HG03439 (cell line): Measurements from ENCODE around the gene TNFAIP8.

Experiments used
- ATAC-seq: cut with Tn5 transposase; IDR thresholded peaks from one replicate; pipeline ENCODE4 v1.9.1; 2021; ENCODE audit warnings: mild to moderate bottlenecking, moderate library complexity; ENCODE audit not compliant: unreplicated experiment

Gene TNFAIP8

DNA sequence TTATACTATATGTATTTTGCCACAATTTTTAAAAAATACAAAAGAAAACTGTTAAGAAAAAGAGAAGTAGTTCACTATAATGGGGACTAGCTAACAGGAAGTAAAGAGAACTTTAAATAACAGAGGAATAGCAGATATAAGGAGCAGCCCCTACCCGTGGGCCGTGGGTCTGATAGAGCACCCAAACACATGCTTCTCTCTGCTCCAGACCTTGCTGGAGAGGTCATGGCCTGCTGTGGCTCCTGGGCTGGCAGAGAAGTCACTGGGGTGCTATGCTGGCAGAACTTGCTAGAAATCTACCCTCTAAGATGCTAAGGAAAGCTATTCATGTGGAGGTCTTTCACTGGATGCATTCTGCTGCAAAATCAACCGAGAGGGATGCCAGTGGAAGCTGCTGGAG, 10.0 kb upstream of the TNFAIP8 start:
- no peak for ATAC-seq

DNA sequence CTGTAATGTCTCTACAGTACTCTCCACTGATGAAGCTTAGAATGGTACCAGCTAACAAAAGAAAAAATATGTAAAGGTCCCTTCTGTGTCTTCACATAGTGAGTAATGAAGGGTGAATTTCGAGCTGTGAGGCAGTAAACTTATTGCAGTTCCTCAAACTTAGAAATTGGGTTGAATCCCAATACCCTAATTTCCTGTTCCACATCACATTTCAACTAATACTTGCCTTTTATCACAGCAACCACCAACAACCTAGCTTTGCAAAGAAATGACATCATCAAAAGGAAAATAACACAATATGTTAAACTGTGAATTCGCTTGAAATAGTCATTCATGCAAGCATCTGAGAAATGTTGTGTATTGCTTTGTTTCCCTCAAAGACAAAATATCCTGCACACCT, 9.4 kb upstream of the TNFAIP8 start:
- ATAC-seq = no peak

DNA sequence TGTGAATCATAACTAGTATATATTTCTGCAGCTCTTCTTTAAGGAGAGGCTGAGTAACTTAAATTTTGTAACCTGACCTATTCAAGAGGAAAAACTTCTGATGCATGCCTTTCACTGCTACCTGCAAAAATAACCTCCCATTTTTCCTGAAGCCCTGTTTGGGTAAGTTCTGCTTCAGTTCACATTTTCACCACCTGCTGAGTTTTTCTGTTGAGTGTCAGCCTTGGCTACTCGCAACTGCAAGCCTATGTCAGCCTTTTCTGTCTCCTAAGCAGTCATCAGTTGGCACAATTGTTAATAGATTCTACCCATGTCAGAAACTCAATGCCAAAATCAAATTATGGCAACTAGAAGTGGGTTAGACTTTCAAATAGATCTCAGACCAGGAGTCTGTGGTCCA, 8.2 kb upstream of the TNFAIP8 start:
- no peak for ATAC-seq

DNA sequence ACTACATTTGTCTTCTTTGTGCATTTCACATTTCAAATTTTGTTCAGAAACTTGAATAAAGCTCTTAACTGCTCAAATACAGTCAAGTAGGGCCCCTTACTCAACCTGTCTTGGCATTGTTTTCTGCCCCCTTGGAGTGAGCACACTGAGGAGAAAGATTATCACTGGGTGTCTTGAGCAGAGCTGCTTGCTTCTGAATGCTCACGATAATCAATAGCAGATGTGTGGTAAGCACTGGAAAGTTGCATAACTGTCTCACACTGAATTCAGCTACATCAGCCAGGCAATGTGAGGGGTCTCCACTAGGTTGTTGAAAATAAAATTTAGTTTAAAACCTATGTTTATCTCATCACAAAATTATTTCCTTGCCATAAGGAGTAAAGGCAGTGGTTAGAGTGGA, 7.8 kb upstream of the TNFAIP8 start:
- ATAC-seq = no peak

DNA sequence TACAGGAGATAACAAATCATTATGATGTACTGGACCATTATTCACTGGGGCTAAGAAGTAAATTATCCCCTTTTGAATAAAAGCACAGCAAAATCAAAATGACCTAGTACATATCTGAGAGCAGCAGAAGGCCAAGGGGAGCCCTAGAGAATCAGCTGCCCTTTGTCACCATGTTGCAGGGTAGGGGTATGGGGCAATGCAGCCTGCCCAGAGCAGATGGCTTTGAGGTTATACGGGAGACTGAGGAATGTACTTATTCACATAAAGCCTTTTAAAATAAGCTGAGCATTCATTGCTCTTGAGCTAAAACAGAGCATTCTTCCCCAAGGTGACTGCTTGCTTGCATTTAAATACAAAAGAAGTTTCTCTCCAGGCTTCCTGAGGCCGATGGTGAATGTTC, 2.6 kb upstream of the TNFAIP8 start:
- no peak for ATAC-seq

DNA sequence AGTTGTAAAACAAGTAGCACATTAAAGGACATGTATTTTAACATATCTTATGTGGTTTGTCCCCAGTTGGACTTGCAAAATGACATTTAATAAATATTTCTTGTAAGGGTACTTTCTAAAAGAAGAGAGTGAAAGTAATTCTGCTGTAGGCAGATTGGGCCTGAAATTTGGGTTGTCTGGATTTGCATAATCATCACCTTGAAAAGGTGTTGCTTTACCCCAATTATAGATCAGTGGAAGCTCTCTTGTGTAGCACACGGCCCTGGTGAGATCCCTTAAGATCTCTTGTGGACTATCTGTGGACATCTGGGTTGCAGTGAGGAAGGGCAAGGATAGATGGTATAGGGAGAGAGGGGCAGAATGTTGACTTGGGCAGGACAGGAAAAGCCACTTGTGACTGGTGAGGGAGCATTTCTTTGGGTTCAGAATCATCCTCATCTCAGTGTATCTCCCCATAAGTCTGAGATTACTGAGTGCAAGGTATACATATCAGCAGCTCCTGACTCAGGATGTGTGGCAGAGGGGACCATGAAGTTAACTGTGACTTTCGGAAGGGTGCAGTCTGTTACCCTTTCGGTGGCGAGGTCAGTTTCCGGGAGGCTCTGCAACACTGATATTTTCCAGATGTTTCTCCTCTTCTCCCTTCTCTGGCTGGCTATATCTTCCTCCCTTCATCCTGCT, 2.0 kb upstream of the TNFAIP8 start:
- peak; percentile 48 for ATAC-seq

DNA sequence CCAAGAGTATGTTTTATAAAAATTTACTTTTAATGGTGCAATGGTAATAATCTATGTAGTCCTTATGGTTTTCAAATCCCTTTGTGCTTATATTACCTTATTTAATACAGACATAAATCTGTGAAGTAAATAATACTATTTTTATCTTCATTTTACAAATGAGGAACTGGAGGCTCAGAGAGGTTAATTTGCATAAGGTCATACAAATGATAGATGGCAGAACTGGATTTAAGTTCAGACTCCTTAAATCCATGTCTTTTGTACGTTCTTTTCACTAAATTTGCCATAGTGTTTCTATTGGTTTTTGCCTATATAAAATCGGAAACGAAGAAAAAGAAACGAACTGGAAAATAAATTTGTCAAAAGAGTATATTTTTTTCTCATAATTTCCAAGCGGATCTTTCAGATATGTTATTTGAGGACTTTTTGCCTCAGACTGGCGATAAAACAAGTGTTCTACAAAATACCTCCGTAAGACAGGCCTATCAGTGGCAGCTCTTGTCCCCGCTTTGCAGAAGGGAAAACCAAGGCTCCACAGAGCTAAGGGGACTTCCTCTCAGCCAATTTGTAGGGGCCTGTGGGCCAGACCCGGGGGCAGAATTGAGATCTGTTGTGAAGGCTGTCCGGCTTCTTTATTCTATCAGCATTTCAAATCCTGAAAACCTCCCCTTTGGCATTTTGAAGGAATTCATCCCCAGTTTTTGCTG, 1.1 kb upstream of the TNFAIP8 start:
- ATAC-seq = no peak

DNA sequence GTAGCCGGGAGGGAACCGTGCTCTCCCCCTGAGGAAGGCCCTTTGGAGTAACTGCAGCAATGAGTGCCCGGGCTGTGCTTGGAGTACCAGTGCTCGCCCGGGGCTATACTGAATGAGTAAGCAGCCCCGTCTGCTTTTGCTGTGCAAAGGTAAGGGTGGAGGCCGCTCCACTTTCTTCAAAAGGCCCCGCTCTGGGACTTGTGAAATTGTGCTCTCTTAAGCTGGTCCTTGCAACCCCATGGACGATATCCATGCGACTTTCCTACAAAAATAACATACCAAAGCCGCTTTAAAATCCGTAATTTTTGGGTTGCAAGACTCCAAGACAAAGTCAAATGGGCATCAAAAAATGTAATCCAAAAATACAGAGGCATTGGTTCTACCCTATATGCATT, 578 bp upstream of the TNFAIP8 start:
- ATAC-seq = no peak

DNA sequence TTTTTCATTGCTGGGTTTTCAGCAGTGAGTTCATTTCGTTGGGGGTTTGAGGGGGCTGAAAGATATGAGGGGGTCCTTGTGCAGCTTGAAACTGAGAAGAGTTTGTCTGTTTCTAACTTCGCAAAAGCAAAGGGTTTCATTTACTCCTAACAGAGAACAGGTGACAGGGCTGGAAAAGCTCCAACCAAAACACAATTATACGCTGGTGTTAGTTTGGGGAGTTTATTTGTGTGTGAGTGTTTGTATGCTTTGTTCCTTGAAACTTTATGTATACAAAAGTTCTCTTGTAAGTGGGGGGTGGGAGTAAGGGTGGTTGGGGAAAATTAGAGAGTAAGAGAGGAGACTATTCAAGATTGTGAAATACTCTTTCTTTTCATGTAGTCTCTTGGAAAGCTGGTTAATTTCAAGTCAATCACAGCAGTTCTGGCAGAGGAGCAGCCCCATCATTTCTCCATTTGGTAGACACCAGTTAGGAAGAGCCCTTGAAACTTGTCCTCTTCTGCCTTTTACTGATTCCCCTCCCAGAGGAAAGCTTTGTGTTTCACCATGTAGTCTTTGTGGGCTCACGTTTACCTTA, 881 bp downstream of the TNFAIP8 start:
- no peak for ATAC-seq

DNA sequence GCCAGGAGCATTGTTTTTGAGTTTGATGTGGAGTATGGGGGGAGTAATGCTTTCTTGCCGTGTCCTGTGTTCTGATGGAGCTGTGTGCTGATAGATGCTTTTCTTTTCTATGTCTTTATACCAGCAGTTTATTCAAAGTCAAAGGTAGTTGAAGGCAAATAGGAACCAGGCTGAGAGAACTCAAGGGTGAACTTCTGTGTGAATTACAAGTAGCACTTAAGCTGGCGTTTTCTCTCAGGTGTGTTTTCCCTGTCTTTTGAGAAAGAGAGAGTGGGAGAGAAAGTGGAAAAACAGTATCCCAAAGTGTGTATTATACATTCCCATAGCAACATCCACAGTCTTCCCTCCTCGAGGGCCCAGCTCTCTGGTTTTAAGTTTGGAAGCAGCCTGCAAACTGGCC, 1.5 kb downstream of the TNFAIP8 start:
- no peak for ATAC-seq

DNA sequence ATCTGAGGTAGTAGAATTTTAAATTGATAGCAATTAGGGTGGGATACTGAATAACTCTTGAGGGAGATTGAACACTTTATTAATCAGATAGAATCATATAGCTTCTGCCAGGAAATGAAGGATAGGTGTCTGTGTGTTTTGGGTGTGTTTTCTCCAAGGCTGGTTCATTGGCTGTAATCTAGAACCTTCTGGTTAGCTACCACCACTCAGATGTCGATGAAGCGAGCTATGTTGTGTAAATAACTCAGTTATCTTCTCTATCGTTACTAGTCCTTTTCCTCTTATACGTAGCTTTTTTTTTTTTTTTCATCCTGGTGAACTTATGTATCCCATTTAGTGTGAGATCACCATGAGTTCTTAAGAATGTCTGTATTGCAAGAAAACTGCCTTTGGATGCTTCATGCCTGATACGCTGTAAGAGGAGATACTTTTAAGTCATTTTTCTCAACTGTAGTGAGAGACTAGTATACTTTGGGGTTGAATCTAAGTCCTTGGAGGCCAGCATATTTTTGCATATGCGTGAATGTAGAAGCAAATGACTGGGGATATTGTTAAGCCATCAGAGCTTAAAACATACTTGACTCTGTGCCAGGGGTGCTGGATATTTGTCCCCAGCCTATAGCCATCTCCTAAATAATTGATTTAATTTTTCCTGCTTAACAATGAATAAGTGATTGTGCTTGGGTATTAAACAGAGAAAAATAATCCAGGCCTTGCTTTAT, 2.1 kb downstream of the TNFAIP8 start:
- ATAC-seq = no peak

DNA sequence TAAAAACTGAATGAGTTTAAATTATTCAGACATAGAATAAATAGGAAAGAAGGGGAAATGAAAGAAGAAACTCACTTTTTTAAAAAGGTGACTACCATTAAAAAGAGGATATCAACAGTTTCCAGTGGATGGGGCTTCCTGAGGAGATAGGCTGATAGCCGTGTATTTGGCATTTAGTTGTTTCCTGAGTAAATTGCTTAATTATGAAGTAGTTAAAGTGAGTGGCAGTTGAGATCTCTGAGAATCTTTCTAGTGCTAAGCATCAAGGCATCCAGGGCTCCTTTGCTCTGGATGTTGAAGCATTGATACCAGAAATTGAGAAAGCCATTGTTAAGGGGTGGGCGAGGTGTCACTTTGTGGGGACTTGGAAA, 2.7 kb downstream of the TNFAIP8 start:
- ATAC-seq = no peak

DNA sequence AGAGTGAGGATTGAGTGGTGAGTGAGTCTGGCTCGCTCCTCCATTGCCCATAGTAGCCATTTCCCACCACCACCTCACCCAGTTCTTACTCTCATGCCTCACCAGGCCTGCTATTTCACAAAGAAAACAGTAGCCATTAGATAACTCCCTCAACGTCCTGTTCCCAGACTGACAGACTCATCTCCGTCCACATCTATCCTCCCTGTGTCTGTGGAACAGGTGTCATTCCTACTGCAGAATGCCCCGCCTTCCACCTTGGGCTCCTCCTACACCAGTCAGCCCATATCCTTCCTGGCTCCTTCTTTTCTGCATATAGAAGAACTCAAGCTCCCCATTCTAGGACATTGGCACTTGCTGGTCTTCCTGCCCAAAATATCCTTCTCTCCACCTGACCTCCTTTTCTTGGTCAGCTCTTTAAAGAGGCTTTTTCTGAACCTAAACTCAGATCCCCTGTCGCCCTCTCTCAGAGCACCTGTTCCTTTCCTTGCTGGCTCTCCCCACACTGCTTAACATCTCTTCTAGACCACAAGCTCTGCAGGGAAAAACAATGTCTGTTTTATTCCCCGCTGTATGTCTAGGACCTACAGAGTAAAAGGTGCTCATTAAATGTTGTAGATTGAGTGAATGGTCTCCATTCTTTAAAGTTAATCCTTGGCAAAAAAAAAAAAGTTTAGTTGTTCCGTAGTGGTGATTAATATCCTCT, 3.2 kb downstream of the TNFAIP8 start:
- no peak for ATAC-seq

DNA sequence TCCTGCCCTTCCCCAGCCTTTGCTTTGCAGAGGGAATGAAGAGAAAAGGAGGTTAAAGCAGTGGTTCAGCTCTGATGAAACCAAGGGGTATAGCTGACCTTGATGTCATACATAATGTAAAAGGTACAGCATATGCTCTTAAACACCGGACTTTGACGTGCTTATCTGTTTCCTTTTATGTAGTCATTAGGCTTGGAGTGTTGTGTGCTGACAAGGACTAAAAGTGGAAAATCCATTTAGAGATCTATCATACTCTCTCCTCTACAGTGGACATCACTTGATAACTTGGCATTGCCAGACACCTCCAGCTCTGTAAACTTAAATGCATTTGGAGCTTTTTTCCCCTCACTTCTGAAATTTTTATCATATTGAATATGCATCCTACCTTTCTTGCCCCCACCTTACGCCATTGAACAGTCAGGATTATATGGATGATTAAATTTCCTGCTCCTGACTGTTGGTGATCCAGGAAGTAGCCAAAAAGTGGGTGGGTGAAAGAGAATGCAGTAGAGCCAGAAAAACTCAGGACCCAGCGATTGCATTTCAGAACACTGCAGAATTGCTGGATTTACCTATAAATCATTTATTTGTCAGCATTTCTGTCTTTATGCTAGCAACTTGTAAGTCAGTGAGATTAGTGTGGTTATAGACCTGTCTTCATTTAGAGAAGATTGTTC, 4.1 kb downstream of the TNFAIP8 start:
- no peak for ATAC-seq

DNA sequence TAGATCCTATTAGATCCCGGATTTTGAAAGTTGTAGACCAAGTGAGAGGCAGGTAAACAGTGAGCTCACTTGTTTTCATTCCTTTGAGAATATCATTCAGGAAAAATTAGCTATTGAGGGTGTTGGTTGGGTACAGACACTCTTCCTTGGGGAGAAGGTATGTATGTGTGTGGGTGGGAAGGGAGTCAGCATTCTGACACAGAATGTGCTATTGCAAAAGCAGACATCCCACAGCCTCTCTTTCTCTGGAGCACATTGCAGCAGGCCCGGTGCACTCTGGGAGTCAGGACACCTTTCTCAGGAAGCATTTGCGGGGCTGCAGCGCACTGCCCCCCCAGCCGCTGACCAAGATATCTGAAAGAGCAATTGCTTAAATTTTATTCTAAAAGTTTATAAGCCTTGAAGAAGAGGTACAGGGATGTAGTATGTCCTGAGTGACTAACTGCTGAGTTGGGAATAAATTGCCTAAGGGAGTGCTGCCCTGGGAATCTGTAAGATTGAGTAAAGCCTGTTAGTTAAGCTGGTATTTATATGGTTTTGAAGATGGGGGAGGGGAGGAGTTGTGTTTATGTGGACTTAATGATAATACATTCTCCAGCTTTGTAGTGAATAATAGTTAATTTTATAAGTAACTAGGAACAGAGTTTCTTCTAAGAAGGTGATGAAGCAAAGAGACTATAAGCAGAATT, 5.2 kb downstream of the TNFAIP8 start:
- no peak for ATAC-seq

DNA sequence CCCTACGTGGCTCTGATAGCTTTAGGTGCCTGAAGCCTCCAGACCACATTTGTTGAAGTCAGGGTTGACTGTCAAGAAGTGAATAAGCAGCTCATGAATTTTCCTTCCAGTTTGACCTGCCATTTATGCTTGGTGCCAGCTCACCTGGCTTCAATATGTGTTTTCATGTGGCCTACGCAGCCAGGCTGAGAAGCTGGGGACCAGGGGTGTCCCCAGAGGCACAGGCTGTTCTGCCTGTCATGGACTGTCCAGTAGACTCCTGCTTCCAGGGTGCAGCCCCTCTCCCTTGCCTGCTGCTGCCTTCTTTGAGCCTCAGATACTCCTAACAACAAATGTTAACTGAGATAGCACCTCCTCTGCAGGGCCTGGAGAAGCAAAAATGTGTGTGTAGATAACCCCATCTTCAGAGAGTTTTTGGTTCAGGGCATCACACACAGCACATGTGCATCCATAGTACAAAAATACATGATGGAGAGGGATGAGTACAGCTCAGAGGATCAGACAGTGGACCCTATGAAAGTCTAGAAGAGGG, 5.8 kb downstream of the TNFAIP8 start:
- ATAC-seq = no peak

DNA sequence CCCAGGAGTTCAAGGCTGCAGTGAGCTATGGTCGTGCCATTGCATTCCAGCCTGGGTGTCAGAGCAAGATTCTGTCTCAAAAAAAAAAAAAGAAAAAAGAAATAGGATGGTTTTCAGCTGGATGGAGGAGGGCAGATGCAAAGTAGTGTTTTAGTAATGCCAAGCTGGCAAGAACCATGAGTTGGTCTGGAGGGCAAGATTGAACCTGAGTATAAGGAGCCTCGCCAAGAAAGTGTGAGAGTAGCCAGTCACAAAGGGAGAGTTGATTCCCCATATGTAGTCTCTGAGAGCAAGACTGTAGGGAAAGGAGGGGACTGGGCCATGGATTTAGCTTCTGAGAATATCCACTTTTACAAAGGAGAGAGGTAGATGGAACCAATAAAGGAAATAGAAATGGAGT, 6.9 kb downstream of the TNFAIP8 start:
- no peak for ATAC-seq

DNA sequence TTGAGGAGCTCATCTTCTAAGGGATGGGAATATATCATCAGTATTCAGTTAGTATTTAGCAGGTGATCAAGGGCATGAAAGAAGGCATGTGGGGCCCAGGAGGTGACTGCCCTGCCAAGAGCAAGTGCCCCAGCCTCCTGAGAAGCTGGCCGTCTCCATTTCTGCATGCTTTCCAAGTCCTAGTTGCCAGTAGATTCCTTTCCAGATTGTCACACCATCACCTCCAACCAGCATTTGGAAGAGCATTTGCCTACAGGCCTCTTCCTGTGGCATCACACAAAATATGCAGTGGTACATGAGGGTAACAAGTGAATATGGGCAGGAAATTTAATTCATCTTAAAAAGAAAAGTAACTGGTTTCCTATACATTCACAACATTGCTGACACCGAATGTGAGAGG, 7.5 kb downstream of the TNFAIP8 start:
- no peak for ATAC-seq

DNA sequence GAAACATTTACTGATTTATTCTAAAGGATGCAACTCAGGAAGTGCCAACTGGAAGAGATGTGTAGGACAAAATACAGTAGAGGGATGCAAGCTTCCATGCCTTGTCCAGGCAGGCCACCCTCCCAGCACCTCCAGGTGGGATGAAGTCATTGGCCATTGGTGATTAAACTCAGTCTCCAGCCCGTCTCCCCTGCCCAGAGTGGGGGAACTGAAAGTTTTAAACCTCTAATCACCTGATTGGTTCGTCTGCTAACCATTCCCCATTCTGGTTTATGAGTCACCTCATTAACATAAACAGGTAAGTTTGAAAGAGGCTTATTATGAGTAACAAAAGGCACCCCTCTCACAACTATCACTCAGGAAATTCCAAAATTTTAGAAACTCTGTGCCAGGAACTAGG, 8.1 kb downstream of the TNFAIP8 start:
- peak; percentile 19 for ATAC-seq
